C4-2B (cell line): Measurements from ENCODE around the gene INS.

ENCODE experiments used
- H3K27ac ChIP-seq: fragments of 450-650 bp; 2 replicates; pipeline ENCODE4 v1.5.1; 2017
- ZFX ChIP-seq: fragments of 450-650 bp; IDR thresholded peaks from 2 replicates; pipeline ENCODE4 v1.6.1; 2017
- TF ChIP-seq, protein P1 (sequence below): fragments of 450-650 bp; conservative IDR thresholded peaks from 2 replicates; pipeline ENCODE4 v1.5.1; 2017; ENCODE audit warnings: mild to moderate bottlenecking

INS gene

DNA sequence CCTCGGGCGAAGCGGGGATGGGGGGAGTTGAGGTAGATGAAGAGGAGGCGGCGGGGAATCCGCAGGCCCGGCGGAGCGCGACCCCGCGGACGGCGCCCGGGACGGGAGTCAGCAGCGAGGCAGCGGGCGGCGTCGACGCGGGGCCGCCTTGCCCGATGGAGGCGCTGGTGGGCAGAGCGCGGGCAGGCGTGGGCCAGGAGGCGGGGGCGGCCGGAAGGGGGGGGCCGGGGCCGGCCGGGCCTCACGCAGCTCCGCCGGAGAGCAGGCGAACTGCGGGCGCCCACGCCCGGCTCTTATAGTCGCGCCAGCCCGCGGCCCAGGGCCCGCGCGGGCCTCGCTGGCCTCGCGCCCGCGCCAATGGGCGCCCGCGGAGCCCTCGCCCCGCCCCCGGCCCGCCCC lies 21.9 kb downstream of the INS start, which contains the start of gene IGF2:
Gene IGF2 (minus strand): TSS at position 267 of the 399 bp plus-strand sequence. CDS start 3,866 bp downstream, outside the sequence.
- no peak within 1 kb of the TSS for H3K27ac ChIP-seq

DNA sequence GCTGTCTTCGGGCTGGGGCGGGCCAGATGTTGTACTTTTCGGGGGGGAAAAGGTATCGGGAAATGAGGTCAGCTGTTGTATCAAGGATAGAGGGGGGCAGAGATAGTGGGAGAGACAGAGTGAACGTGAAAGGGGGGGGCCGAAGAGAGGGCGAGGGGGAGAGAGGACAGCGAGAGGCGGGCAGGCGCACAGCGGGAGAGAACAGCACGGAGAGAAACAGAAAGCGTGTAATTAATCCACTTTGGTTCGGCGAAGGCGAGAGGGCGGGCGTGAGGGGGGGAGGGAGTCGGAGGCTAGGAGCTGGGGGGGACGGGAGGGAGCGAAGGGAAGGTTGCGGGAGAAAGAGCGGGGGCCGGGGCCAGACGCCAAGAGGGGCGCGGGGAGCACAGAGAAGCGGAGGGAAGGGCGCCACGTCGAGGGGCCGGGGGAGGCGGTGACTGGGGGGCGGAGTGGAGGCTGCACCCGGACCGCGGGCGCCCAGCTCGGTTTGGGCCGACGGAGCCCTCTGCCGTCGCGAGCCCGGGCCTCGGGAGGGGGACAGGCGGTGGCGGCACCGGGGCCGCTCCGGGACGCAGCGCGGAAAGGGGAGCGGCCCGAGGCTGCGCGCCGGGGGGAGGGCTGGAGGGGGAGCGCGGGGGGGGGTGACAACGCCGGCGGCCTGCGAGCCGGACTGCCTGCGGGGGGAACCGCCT lies 22.4 kb downstream of the INS start:
- no peak overlapping the region for H3K27ac ChIP-seq
- no peak for TF ChIP-seq ZFX
- TF ChIP-seq, protein P1, sequence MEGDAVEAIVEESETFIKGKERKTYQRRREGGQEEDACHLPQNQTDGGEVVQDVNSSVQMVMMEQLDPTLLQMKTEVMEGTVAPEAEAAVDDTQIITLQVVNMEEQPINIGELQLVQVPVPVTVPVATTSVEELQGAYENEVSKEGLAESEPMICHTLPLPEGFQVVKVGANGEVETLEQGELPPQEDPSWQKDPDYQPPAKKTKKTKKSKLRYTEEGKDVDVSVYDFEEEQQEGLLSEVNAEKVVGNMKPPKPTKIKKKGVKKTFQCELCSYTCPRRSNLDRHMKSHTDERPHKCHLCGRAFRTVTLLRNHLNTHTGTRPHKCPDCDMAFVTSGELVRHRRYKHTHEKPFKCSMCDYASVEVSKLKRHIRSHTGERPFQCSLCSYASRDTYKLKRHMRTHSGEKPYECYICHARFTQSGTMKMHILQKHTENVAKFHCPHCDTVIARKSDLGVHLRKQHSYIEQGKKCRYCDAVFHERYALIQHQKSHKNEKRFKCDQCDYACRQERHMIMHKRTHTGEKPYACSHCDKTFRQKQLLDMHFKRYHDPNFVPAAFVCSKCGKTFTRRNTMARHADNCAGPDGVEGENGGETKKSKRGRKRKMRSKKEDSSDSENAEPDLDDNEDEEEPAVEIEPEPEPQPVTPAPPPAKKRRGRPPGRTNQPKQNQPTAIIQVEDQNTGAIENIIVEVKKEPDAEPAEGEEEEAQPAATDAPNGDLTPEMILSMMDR: no peak

More for the DNA sequence above, 21.9 kb downstream of the INS start, which contains the start of gene IGF2:
- no peak for TF ChIP-seq ZFX
- TF ChIP-seq, protein P1: no peak

DNA sequence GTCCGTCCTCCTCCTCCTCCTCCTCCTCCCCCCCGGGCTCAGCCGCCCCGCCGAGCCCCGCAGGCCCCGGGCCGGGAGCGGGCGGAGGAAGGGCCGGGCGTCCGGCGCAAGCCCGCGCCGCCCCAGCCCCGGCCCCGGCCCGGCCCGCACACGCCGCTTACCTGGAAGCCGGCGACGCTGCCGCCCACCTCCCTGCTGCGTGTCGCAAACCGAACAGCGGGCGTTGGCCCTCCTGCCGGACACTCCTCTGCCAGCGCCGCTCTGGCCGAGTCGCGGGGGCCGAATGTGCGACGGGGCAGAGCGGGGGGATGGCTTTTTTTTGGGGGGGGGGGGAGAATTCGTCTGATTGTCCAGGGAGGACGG lies 23.0 kb downstream of the INS start:
- TF ChIP-seq, protein P1: no peak
- no peak for TF ChIP-seq ZFX
- H3K27ac ChIP-seq: no peak overlapping the region

DNA sequence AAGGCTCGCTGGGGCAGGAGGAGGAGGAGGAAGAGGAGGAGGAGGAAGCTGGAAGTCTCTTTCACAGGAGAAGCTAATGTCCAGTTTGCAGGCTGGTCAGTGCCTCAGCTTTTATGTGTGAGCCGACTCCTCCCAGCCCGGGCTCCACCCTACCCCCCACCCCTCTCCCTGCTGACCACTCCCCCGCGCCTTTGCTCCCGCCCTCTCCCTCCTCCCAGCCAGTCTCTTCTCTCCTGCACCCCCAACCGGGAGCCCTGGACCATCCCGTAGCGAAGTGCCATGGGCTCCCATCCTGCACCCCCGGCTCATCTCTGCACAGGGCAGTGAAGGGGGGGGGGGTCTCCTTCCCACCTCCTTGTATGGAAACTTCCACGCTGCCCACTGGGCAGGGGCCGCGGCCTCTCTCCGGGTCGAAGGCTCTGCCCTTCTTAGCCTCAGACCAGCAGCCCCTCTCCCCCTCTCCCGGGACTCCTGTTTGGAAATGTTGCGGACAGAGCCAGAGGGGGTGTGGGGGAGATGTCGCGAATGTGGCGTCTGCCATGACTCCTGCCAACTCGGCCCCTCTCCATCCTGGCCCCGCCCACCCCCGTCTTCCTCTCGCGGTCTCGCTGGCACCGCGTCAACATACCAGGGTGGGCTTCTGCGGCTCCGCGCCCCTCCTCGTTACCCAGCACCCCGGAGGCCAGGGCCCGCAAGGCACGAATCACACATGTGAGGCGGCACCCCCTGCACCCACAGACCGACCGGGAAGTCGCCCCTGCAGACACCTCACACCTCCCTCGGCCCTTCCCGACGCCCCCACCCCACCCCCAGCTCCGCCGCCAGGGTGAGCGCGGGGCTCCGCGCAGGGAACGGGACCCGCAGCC lies 23.6 kb downstream of the INS start:
- no peak overlapping the region for H3K27ac ChIP-seq
- TF ChIP-seq, protein P1: no peak
- no peak for TF ChIP-seq ZFX

DNA sequence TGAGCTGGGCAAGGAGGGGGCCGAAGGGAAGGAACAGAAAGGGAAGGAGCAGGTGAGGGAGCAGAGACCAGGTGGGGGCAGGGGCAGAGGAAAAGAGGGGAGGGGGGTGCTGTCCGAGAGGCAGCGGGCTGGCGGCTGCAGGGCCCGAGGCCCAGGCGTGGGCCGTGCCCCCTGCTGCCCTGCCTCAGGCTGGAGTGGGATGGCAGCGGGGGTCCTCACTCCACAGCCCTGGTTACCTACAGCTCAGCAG lies 24.1 kb downstream of the INS start:
- H3K27ac ChIP-seq: no peak overlapping the region
- TF ChIP-seq, protein P1: no peak
- no peak for TF ChIP-seq ZFX

DNA sequence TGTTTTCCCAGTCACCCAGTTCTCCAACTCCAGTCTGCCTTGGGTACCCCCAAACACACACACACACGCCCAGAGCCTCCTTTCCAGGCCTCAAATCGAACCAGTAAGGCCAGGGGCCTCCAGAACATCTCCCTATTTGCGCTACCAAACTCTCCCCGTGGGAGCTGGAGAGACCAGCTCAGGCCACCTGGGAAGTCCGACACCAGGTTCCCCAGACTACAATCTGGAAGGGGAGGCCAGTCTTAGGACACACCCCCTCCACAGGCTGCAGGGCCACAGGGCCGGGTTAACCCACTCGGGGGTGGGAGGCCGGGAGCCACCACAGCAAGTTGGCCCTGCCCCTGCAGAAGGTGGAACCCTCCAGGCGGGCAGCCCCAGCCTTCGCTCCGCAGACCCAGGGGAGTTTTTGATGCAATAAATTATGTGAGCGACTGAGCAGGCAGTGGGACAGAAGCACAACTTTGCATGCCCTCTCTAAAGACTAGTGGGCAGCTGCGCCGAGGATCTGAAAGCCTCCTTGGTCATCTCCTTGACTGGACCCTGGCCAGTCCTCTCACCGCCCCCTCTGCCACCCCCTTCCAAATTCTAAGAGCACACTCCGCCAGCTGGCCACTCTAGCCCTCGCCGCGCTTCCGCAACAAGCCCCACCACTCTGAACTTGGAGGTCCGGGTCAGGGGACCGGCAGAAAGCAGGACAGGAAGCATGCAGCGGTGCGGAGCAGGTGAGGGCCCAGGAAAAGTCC lies 24.6 kb downstream of the INS start:
- H3K27ac ChIP-seq: no peak overlapping the region
- TF ChIP-seq, protein P1: no peak
- no peak for TF ChIP-seq ZFX
